ENCODE results near the gene KLHDC8B. TPM values are rescaled to one million over a fixed set of nuclear protein-coding genes. Genes with fewer than 3 reads are reported as not detected.

Gene KLHDC8B
- total RNA-seq, 1 experiment from 2014 or later, result 7.4 TPM

GRCh38 chr3:49173792-49174170, 2.4 kb downstream of the KLHDC8B start:
- POLR2A ChIA-PET, result no interaction called here
- no TSS peak for BruUV-seq (replicated peaks)
- no peak overlapping the region for H3K27ac Mint-ChIP-seq (ENCODE audit: unreplicated experiment)

GRCh38 chr3:49174397-49174985, 3.1 kb downstream of the KLHDC8B start:
- no peaks in the 10 kb centered on the region for H3K9me3 Mint-ChIP-seq (ENCODE audit: unreplicated experiment)
- H3K4me3 Mint-ChIP-seq (ENCODE audit: unreplicated experiment), result no peak overlapping the region
- POLR2A ChIA-PET, result no interaction called here
- H3K4me1 Mint-ChIP-seq (ENCODE audit: low read depth, unreplicated experiment), result peaks cover 6% of the 10 kb centered on the region
- no peak overlapping the region for H3K27ac Mint-ChIP-seq (ENCODE audit: unreplicated experiment)
- CTCF ChIA-PET, result no interaction called here
- no peak for DNase-seq
- H3K4me3 ChIP-seq (ENCODE audit: low read depth, low read length), result no peak overlapping the region
- no peaks in the 10 kb centered on the region for H3K9me3 ChIP-seq
- no TSS peak for BruUV-seq (replicated peaks)
- H3K27me3 ChIP-seq (replicated peaks; ENCODE audit: control insufficient read depth, insufficient read depth, low read length), result no peaks in the 10 kb centered on the region
- H3K36me3 ChIP-seq (ENCODE audit: control insufficient read depth, insufficient read depth, low read length), result no peaks in the 10 kb centered on the region
- no peaks in the 10 kb centered on the region for H3K27me3 Mint-ChIP-seq (ENCODE audit: insufficient read depth, unreplicated experiment)
- intact Hi-C loops (cut with micrococcal nuclease; ENCODE audit: unreplicated experiment), result loop anchor here (10.0 kb wide), 1 partner anchor 80 kb away; no protein-coding TSS in a partner anchor
- no peak for TF ChIP-seq CTCF (IDR thresholded peaks at IDR 0.05; ENCODE audit: insufficient read depth in 1 of 2, low read depth in 1 of 2, low read length in 1 of 2, severe bottlenecking in 1 of 2, unreplicated experiment in 1 of 2)
- H3K36me3 Mint-ChIP-seq (ENCODE audit: insufficient read depth, unreplicated experiment), result no peaks in the 10 kb centered on the region
- H3K4me1 ChIP-seq, result peaks cover 6% of the 10 kb centered on the region; the same call in 1 of the 2 replicates

More at GRCh38 chr3:49173792-49174170, 2.4 kb downstream of the KLHDC8B start:
- H3K36me3 Mint-ChIP-seq (ENCODE audit: insufficient read depth, unreplicated experiment), result no peaks in the 10 kb centered on the region
- no peak overlapping the region for H3K4me3 ChIP-seq (ENCODE audit: low read depth, low read length)
- no peaks in the 10 kb centered on the region for H3K36me3 ChIP-seq (ENCODE audit: control insufficient read depth, insufficient read depth, low read length)
- H3K27me3 ChIP-seq (replicated peaks; ENCODE audit: control insufficient read depth, insufficient read depth, low read length), result no peaks in the 10 kb centered on the region
- H3K4me1 ChIP-seq, result peaks cover 6% of the 10 kb centered on the region; the same call in 1 of the 2 replicates
- no peaks in the 10 kb centered on the region for H3K9me3 ChIP-seq
- no peak overlapping the region for H3K4me3 Mint-ChIP-seq (ENCODE audit: unreplicated experiment)
- H3K4me1 Mint-ChIP-seq (ENCODE audit: low read depth, unreplicated experiment), result peaks cover 7% of the 10 kb centered on the region
- no peak for TF ChIP-seq CTCF (IDR thresholded peaks at IDR 0.05; ENCODE audit: insufficient read depth in 1 of 2, low read depth in 1 of 2, low read length in 1 of 2, severe bottlenecking in 1 of 2, unreplicated experiment in 1 of 2)
- CTCF ChIA-PET, result no interaction called here
- no peak for DNase-seq
- no peaks in the 10 kb centered on the region for H3K27me3 Mint-ChIP-seq (ENCODE audit: insufficient read depth, unreplicated experiment)
- no peaks in the 10 kb centered on the region for H3K9me3 Mint-ChIP-seq (ENCODE audit: unreplicated experiment)
- intact Hi-C loops (cut with micrococcal nuclease; ENCODE audit: unreplicated experiment), result loop anchor here (10.0 kb wide), 1 partner anchor 81 kb away; no protein-coding TSS in a partner anchor

- H3K9me3 Mint-ChIP-seq (ENCODE audit: unreplicated experiment), result no peaks in the 10 kb centered on the region
- Histone ChIP-seq H3K36me3 (ENCODE audit: control insufficient read depth, insufficient read depth, low read length) (no peaks in the 10 kb centered on the region), H3K9me3 (no peaks in the 10 kb centered on the region), H3K4me3 (ENCODE audit: low read depth, low read length) (no peak overlapping the region), H3K4me1 (peaks cover 3% of the 10 kb centered on the region; the same call in 1 of the 2 replicates), H3K27me3 (replicated peaks; ENCODE audit: control insufficient read depth, insufficient read depth, low read length) (no peaks in the 10 kb centered on the region)
- H3K4me3 Mint-ChIP-seq (ENCODE audit: unreplicated experiment), result no peak overlapping the region
- H3K36me3 Mint-ChIP-seq (ENCODE audit: insufficient read depth, unreplicated experiment), result no peaks in the 10 kb centered on the region
- no peak overlapping the region for H3K27ac Mint-ChIP-seq (ENCODE audit: unreplicated experiment)
- POLR2A ChIA-PET, result no interaction called here
- H3K4me1 Mint-ChIP-seq (ENCODE audit: low read depth, unreplicated experiment), result no peaks in the 10 kb centered on the region
- no TSS peak for BruUV-seq (replicated peaks)
- TF ChIP-seq CTCF (IDR thresholded peaks at IDR 0.05; ENCODE audit: insufficient read depth in 1 of 2, low read depth in 1 of 2, low read length in 1 of 2, severe bottlenecking in 1 of 2, unreplicated experiment in 1 of 2), result no peak
- DNase-seq, result no peak
- intact Hi-C loops (cut with micrococcal nuclease; ENCODE audit: unreplicated experiment), result loop anchor here (10.0 kb wide), 1 partner anchor 79 kb away; no protein-coding TSS in a partner anchor
- no peaks in the 10 kb centered on the region for H3K27me3 Mint-ChIP-seq (ENCODE audit: insufficient read depth, unreplicated experiment)
- CTCF ChIA-PET, result no interaction called here
Observed at GRCh38 chr3:49175530-49175929, 4.1 kb downstream of the KLHDC8B start.

Measured in Caco-2 (cell line).